IMR-90 (cell line): Measurements from ENCODE around the gene ADH1C. TPM values are rescaled to one million over a fixed set of nuclear protein-coding genes. Genes with fewer than 3 reads are reported as not detected.

ENCODE experiments used
- ATAC-seq: fragments of 200-7000 bp; cut with Tn5 transposase; 2 replicates; pipeline ENCODE4 v1.9.1; 2020; ENCODE audit warnings: low read depth, mild to moderate bottlenecking, moderate library complexity
- BruUV-seq: library from RNA; stranded (reverse); fragments of 400-500 nt; replicated peaks from 2 replicates; lab custom pipeline; 2021; lab: Mats Ljungman, UMichigan
- CTCF ChIA-PET: fragments of 300-600 bp; formaldehyde crosslinking; extraction: SDS; loops from one replicate; lab custom pipeline; 2021; ENCODE audit warnings: antibody characterized with exemption; lab: Yijun Ruan, JAX
- POLR2A ChIA-PET: fragments of 300-600 bp; sonication (Branson Sonifier 250); formaldehyde crosslinking; loops from one replicate; lab custom pipeline; 2022; ENCODE audit warnings: antibody characterized with exemption; ENCODE audit not compliant: unreplicated experiment; lab: Charles Lee
- DNase-seq: peaks from one replicate; pipeline ENCODE4 v3.0.0; 2013
- H2AFZ ChIP-seq: replicated peaks from 2 replicates; pipeline ENCODE3; 2013; ENCODE audit warnings: low read length, mild to moderate bottlenecking; ENCODE audit not compliant: poor library complexity
- H2AK5ac ChIP-seq: 2 replicates; pipeline ENCODE4 v1.6.1; 2013; ENCODE audit warnings: low read depth, low read length, inconsistent platforms
- H2AK9ac ChIP-seq: replicated peaks from 2 replicates; pipeline ENCODE3; 2013; ENCODE audit warnings: mild to moderate bottlenecking, low read depth, low read length, moderate library complexity; ENCODE audit not compliant: poor library complexity
- H2BK120ac ChIP-seq: 2 replicates; pipeline ENCODE4 v1.6.1; 2013; ENCODE audit warnings: low read depth, low read length, inconsistent platforms
- H2BK15ac ChIP-seq: 3 replicates; pipeline ENCODE4 v1.6.1; 2013; ENCODE audit warnings: low read depth, low read length, inconsistent platforms
- H2BK20ac ChIP-seq: 2 replicates; pipeline ENCODE4 v1.6.1; 2013; ENCODE audit warnings: low read depth, mild to moderate bottlenecking, inconsistent platforms, low read length, moderate library complexity
- H2BK5ac ChIP-seq: 2 replicates; pipeline ENCODE4 v1.6.1; 2013; ENCODE audit warnings: mild to moderate bottlenecking, low read depth, low read length, inconsistent platforms; ENCODE audit not compliant: poor library complexity, severe bottlenecking
- H3K14ac ChIP-seq: replicated peaks from 2 replicates; pipeline ENCODE4 v1.6.1; 2013; ENCODE audit warnings: low read depth, low read length, inconsistent platforms
- H3K18ac ChIP-seq: 2 replicates; pipeline ENCODE4 v1.6.1; 2013; ENCODE audit warnings: low read depth, low read length, control low read depth
- H3K23ac ChIP-seq: 2 replicates; pipeline ENCODE4 v1.6.1; 2013; ENCODE audit warnings: low read depth, low read length, inconsistent platforms
- H3K27ac ChIP-seq: 2 replicates; pipeline ENCODE4 v1.5.1; 2013; ENCODE audit warnings: mild to moderate bottlenecking, control low read depth, low read length; ENCODE audit not compliant: insufficient read depth
- H3K27me3 ChIP-seq: 2 replicates; pipeline ENCODE4 v1.6.1; 2013; ENCODE audit warnings: low read length; ENCODE audit not compliant: control insufficient read depth, insufficient read depth
- H3K36me3 ChIP-seq: 2 replicates; pipeline ENCODE4 v1.6.1; 2013; ENCODE audit warnings: low read length, mixed read lengths; ENCODE audit not compliant: control insufficient read depth, insufficient read depth
- H3K4ac ChIP-seq: 2 replicates; pipeline ENCODE4 v1.6.1; 2013; ENCODE audit warnings: low read depth, low read length, inconsistent platforms
- H3K4me1 ChIP-seq: 2 replicates; pipeline ENCODE4 v1.6.1; 2013; ENCODE audit warnings: low read length, mixed read lengths; ENCODE audit not compliant: control insufficient read depth, insufficient read depth
- H3K4me2 ChIP-seq: 2 replicates; pipeline ENCODE4 v1.6.1; 2013; ENCODE audit warnings: low read depth, mild to moderate bottlenecking, control low read depth, low read length, moderate library complexity
- H3K4me3 ChIP-seq: 2 replicates; pipeline ENCODE4 v1.5.1; 2013; ENCODE audit warnings: low read depth, mild to moderate bottlenecking, control low read depth, low read length, moderate library complexity; ENCODE audit not compliant: insufficient read depth
- H3K56ac ChIP-seq: 2 replicates; pipeline ENCODE4 v1.6.1; 2013; ENCODE audit warnings: low read length, inconsistent platforms; ENCODE audit not compliant: insufficient read depth; ENCODE audit errors: extremely low read depth
- H3K79me1 ChIP-seq, 2 experiments: 2 replicates each; pipeline ENCODE4 v1.6.1; 2013; ENCODE audit warnings: low read length in 2 of 2, inconsistent platforms in 1 of 2, low read depth in 1 of 2
- H3K9ac ChIP-seq: 2 replicates; pipeline ENCODE4 v1.6.1; 2013; ENCODE audit warnings: low read depth, low read length, control low read depth
- H3K9me1 ChIP-seq: 2 replicates; pipeline ENCODE4 v1.6.1; 2013; ENCODE audit warnings: low read length, inconsistent platforms; ENCODE audit not compliant: insufficient read depth
- H3K9me3 ChIP-seq: 2 replicates; pipeline ENCODE4 v1.6.1; 2013; ENCODE audit warnings: low read length; ENCODE audit not compliant: control insufficient read depth, insufficient read depth
- H4K20me1 ChIP-seq: 2 replicates; pipeline ENCODE4 v1.6.1; 2013; ENCODE audit warnings: low read length, inconsistent platforms; ENCODE audit not compliant: insufficient read depth
- H4K5ac ChIP-seq: 2 replicates; pipeline ENCODE4 v1.6.1; 2013; ENCODE audit warnings: mild to moderate bottlenecking, low read depth, low read length, control low read depth
- H4K8ac ChIP-seq, 2 experiments: 2 replicates each; pipeline ENCODE4 v1.6.1; 2013; ENCODE audit warnings: low read depth in 2 of 2, low read length in 2 of 2, control low read depth in 1 of 2, inconsistent platforms in 1 of 2
- H4K91ac ChIP-seq: 2 replicates; pipeline ENCODE4 v1.6.1; 2013; ENCODE audit warnings: low read depth, low read length, inconsistent platforms; ENCODE audit not compliant: insufficient read depth
- BHLHE40 ChIP-seq: fragments of 150-350 bp; IDR thresholded peaks from 2 replicates; pipeline ENCODE4 v1.6.1; 2016; ENCODE audit warnings: mild to moderate bottlenecking, low read depth, low read length
- MAFK ChIP-seq: IDR thresholded peaks from 2 replicates; pipeline ENCODE4 v1.6.1; 2012; ENCODE audit warnings: low read depth, low read length, improper control_type of control experiment
- MXI1 ChIP-seq: IDR thresholded peaks from 2 replicates; pipeline ENCODE4 v1.6.1; 2012; ENCODE audit warnings: low read depth, mild to moderate bottlenecking, low read length, moderate library complexity, borderline replicate concordance
- NFE2L2 ChIP-seq: fragments of 150-350 bp; IDR thresholded peaks from 2 replicates; pipeline ENCODE4 v1.6.1; 2016; ENCODE audit warnings: low read depth, mild to moderate bottlenecking, low read length
- RAD21 ChIP-seq: IDR thresholded peaks from 2 replicates; pipeline ENCODE4 v1.6.1; 2012; ENCODE audit warnings: low read length, improper control_type of control experiment
- RFX5 ChIP-seq: IDR thresholded peaks from 2 replicates; pipeline ENCODE4 v1.8.0; 2012; ENCODE audit warnings: low read depth, mild to moderate bottlenecking, low read length, moderate library complexity
- SMC3 ChIP-seq: fragments of 150-350 bp; IDR thresholded peaks from 2 replicates; pipeline ENCODE4 v1.6.1; 2016; ENCODE audit warnings: low read depth, mild to moderate bottlenecking, antibody characterized with exemption, low read length, moderate library complexity
- WGBS, 2 experiments: methylation state at CpG; one replicate each; pipeline versions ENCODE4 v1.1.5 to v1.1.7; 2013; ENCODE audit warnings: missing lambda C conversion rate in 2 of 2; ENCODE audit not compliant: insufficient read length in 1 of 2; ENCODE audit errors: extremely low coverage in 2 of 2; 5-methylcytosine and 5-hydroxymethylcytosine counted together
- dilution Hi-C: fragments of 300-500 bp; cut with HindIII; formaldehyde crosslinking; loops from one replicate; pipeline ENCODE4 v1.14.3; 2018; ENCODE audit warnings: low sequenced_read_pairs; ENCODE audit not compliant: unreplicated experiment
- in situ Hi-C: fragments of 300-500 bp; cut with MboI; formaldehyde crosslinking; loops from 3 replicates; pipeline ENCODE4 v1.14.3; 2019; ENCODE audit warnings: low sequenced_read_pairs, inconsistent platforms, mixed read lengths
- intact Hi-C: fragments of 100-400 bp; cut with micrococcal nuclease; formaldehyde crosslinking; loops from 2 replicates; pipeline ENCODE4 v1.10.0; 2022
- polyA plus RNA-seq, 3 experiments: library from polyadenylated mRNA; depleted of rRNA; stranded (reverse); fragments of >200 nt; gene quantifications; 2 replicates each; pipeline ENCODE4 v1.2.3, GENCODE V29; 2012; ENCODE audit warnings: low replicate concordance in 1 of 3
- total RNA-seq: library from RNA; depleted of rRNA; stranded (reverse); fragments of >200 nt; gene quantifications from 2 replicates; pipeline ENCODE4 v1.2.3, GENCODE V29; 2012
- TF ChIP-seq, protein P1 (sequence below): fragments of 150-350 bp; IDR thresholded peaks from 2 replicates; pipeline ENCODE4 v1.6.1; 2017; ENCODE audit warnings: mild to moderate bottlenecking, antibody characterized with exemption, low read length, low read depth

Gene ADH1C
- total and polyA plus RNA-seq, 2 of the 4 experiments (the other 2 are of a cell fraction): 0.26 TPM; not detected in 1

DNA sequence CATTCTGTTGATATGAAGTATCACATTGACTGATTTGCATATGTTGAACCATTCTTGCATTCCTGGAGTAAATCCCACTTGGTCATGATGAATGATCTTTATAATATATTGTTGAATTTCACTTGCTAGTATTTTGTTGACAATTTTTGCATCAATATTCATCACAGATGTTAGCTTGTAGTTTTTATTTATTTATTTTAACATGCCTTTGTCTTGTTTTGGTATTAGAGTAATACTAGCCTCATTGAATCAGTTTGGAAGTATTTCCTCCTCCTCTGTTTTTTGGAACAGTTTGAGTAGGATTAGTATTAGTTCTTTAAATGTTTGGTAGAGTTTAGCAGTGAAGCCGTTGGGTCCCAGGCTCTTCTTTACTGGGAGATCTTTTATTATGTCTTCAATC lies 13.9 kb upstream of the ADH1C start:
- Histone ChIP-seq H3K9me1 (no peaks in the 10 kb centered on the region), H4K20me1 (no peaks in the 10 kb centered on the region), H2BK5ac (no peak overlapping the region), H3K4me1 (peaks cover 6% of the 10 kb centered on the region; the same call in 1 of the 2 replicates), H3K14ac (no peak overlapping the region), H3K9me3 (no peaks in the 10 kb centered on the region), H2AFZ (no peak overlapping the region), H2AK9ac (no peak overlapping the region), H2BK120ac (no peak overlapping the region), H3K56ac (no peak overlapping the region), H3K23ac (no peak overlapping the region), H3K36me3 (no peaks in the 10 kb centered on the region), H3K4me3 (no peak overlapping the region), H4K5ac (no peak overlapping the region), H2BK15ac (no peak overlapping the region), H3K27me3 (no peaks in the 10 kb centered on the region), H3K18ac (no peak overlapping the region), H3K79me1 (no peaks in the 10 kb centered on the region), H3K9ac (no peak overlapping the region), H2BK20ac (no peak overlapping the region), H3K4me2 (no peak overlapping the region), H2AK5ac (no peak overlapping the region), H4K91ac (no peak overlapping the region), H3K4ac (no peak overlapping the region), H3K27ac (no peak overlapping the region), H4K8ac (no peak overlapping the region)
- BruUV-seq: no TSS peak
- POLR2A ChIA-PET: no interaction called here
- dilution Hi-C loops: no loop called here
- intact Hi-C loops: no loop called here
- TF ChIP-seq BHLHE40 (no peak), RAD21 (no peak), RFX5 (no peak), SMC3 (no peak), MAFK (no peak), MXI1 (no peak), NFE2L2 (no peak)
- TF ChIP-seq, protein P1, sequence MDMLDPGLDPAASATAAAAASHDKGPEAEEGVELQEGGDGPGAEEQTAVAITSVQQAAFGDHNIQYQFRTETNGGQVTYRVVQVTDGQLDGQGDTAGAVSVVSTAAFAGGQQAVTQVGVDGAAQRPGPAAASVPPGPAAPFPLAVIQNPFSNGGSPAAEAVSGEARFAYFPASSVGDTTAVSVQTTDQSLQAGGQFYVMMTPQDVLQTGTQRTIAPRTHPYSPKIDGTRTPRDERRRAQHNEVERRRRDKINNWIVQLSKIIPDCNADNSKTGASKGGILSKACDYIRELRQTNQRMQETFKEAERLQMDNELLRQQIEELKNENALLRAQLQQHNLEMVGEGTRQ: no peak
- in situ Hi-C loops: no loop called here
- ATAC-seq (no peak), DNase-seq (no peak)
- CTCF ChIA-PET: no interaction called here
- WGBS, 2 experiments: no CpG with 5 or more reads among the region's 1 CpG
